ENCODE measurements around the gene PRRC2C.

The PRRC2C gene

GRCh38 chr1:171637928-171638576 is 152.7 kb downstream of the PRRC2C start:
- no peak for DNase-seq (ENCODE audit: low spot score)

DNA sequence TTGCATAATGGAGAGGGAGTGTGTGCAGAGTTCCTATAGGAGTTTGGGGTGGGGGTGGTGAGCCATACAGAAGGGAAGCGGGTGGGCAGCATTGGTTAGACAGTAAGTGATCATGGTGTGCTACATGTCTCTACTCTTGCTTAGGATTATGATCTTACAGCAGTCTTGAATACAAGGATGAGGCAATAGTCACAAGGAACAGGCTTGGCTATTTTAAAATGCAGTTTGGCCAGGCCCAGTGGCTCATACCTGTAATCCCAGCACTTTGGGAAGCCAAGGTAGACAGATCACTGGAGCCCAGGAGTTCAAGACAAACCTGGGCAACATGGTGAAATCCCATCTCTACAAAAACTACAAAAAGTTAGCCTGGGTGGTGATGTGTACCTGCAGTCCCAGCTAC is 154.9 kb downstream of the PRRC2C start:
- DNase-seq (ENCODE audit: low spot score) = no peak

GRCh38 chr1:171641076-171641864 is 155.9 kb downstream of the PRRC2C start:
- no peak for DNase-seq (ENCODE audit: low spot score)

- DNase-seq (ENCODE audit: low spot score) = no peak
Observed at GRCh38 chr1:171642197-171642596, 156.9 kb downstream of the PRRC2C start.
